Measurements from ENCODE around the gene RPL28. TPM values are rescaled to one million over a fixed set of nuclear protein-coding genes. Genes with fewer than 3 reads are reported as not detected.

RPL28 gene
- total RNA-seq, 1 donor = 829 TPM

GRCh38 chr19:55439052-55439451 is 53.3 kb downstream of the RPL28 start:
- no peak for DNase-seq (ENCODE audit: low read depth)
- TF ChIP-seq CTCF (IDR thresholded peaks at IDR 0.05; ENCODE audit: insufficient read depth, low read length) = no peak

GRCh38 chr19:55440411-55441105 is 54.8 kb downstream of the RPL28 start:
- TF ChIP-seq CTCF (IDR thresholded peaks at IDR 0.05; ENCODE audit: insufficient read depth, low read length) = no peak
- DNase-seq (ENCODE audit: low read depth) = no peak
- H3K4me3 ChIP-seq (ENCODE audit: low read depth, low read length) = no peak overlapping the region

More at GRCh38 chr19:55439052-55439451, 53.3 kb downstream of the RPL28 start:
- H3K4me3 ChIP-seq (ENCODE audit: low read depth, low read length) = no peak overlapping the region

- H3K4me3 ChIP-seq (ENCODE audit: low read depth, low read length) = no peak overlapping the region
- TF ChIP-seq CTCF (IDR thresholded peaks at IDR 0.05; ENCODE audit: insufficient read depth, low read length) = no peak
- DNase-seq (ENCODE audit: low read depth) = no peak
Measured at GRCh38 chr19:55441319-55441691, 55.6 kb downstream of the RPL28 start.

- no peak for DNase-seq (ENCODE audit: low read depth)
- no peak for TF ChIP-seq CTCF (IDR thresholded peaks at IDR 0.05; ENCODE audit: insufficient read depth, low read length)
- H3K4me3 ChIP-seq (ENCODE audit: low read depth, low read length) = no peak overlapping the region
Measured at GRCh38 chr19:55441692-55442321, 56.1 kb downstream of the RPL28 start.

GRCh38 chr19:55442372-55442961 is 56.7 kb downstream of the RPL28 start:
- H3K4me3 ChIP-seq (ENCODE audit: low read depth, low read length) = no peak overlapping the region
- no peak for TF ChIP-seq CTCF (IDR thresholded peaks at IDR 0.05; ENCODE audit: insufficient read depth, low read length)
- DNase-seq (ENCODE audit: low read depth) = no peak

GRCh38 chr19:55443045-55443823 is 57.5 kb downstream of the RPL28 start, which contains the start of gene SHISA7:
SHISA7 (minus strand) TSS chr19:55443300; CDS start chr19:55442863, 437 bp downstream.
- no peak for DNase-seq (ENCODE audit: low read depth)
- H3K4me3 ChIP-seq (ENCODE audit: low read depth, low read length) = no peak within 1 kb of the TSS
- no peak for TF ChIP-seq CTCF (IDR thresholded peaks at IDR 0.05; ENCODE audit: insufficient read depth, low read length)
